ENCODE data around the gene MYL11. TPM values are rescaled to one million over a fixed set of nuclear protein-coding genes. Genes with fewer than 3 reads are reported as not detected.
"Not testable (repeated sequence)": the region's sequence is repeated elsewhere in the genome, so short reads cannot be mapped to it uniquely, and the experiment has no call there.

MYL11 gene, protein sequence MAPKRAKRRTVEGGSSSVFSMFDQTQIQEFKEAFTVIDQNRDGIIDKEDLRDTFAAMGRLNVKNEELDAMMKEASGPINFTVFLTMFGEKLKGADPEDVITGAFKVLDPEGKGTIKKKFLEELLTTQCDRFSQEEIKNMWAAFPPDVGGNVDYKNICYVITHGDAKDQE
- polyA plus RNA-seq = 1 to 10 TPM; 1.3 to 2.1 TPM

DNA sequence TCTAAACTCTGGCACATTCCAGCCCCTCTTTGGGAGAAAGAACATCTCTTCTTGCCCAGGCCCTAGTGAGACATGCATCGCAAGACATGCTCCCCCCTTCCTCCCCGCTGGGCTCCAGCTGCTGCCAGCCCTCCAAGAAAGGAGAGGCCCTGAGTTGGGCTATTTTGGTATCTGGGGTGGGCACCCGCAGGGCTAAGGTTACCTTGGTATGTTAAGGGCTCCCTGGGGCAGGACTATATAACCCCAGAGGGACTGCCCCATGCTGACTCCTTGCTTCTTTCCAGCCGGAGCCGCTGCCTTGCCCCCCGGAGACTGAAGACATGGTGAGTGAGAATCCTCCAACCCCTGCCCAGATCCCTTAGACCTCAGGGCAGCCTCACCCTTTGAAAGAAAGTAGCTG lies at the start of gene MYL11:
MYL11 (plus strand) TSS at position 265 of the 400 bp plus-strand sequence; CDS start at position 321, 56 bp downstream.
- WGBS, 2 donors = 88 to 91% methylated on average over 6 of the region's 6 CpGs
- H3K36me3 ChIP-seq (ENCODE audit: control insufficient read depth in 2 of 2, insufficient read depth in 2 of 2, low read length in 1 of 2) = no peaks in the 10 kb centered on the region
- no peak within 1 kb of the TSS for H3K27ac ChIP-seq (ENCODE audit: low read depth in 2 of 2, low read length in 1 of 2)
- H3K4me1 ChIP-seq (ENCODE audit: control insufficient read depth in 2 of 2, insufficient read depth in 2 of 2, low read length in 1 of 2) = peaks cover 4 to 8% of the 10 kb centered on the region in 2 donors
- no peaks in the 10 kb centered on the region for H3K9me3 ChIP-seq (ENCODE audit: control insufficient read depth in 2 of 2, insufficient read depth in 1 of 2, low read depth in 1 of 2, low read length in 1 of 2)
- H3K27me3 ChIP-seq (ENCODE audit: control insufficient read depth in 1 of 2, insufficient read depth in 2 of 2, low read length in 2 of 2) = no peaks in the 10 kb centered on the region
- no peak within 1 kb of the TSS for H3K4me3 ChIP-seq (ENCODE audit: low read depth in 1 of 2, low read length in 2 of 2)

DNA sequence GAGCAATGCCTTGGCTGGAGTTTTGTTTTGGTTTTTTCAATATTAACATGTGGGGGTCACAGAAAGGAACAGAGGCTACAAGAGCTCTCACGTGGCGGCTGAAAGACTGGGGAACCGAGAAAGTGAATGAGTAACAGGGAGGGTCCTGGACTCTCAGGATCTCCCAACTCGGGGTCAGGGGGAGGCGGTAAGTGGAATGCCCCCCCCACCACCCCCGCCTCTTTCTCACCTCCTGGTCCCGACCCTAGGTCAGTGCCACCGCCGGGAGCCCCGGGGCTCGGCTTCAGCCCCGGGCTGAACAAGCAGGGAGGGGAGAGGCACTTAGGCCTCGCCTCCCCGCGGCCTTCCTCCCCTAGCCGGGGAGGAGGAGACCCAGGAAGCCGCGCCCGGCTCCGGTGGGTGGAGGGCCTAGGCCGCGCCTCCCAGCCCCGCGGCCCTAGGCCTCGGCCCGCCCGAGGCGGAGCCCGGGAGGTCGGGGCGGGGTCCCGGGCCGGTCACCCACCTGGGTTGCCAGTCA lies 40.1 kb upstream of the MYL11 start:
- H3K27me3 ChIP-seq (ENCODE audit: control insufficient read depth in 1 of 2, insufficient read depth in 2 of 2, low read length in 2 of 2); H3K36me3 ChIP-seq (ENCODE audit: control insufficient read depth in 2 of 2, insufficient read depth in 2 of 2, low read length in 1 of 2); H3K9me3 ChIP-seq (ENCODE audit: control insufficient read depth in 2 of 2, insufficient read depth in 1 of 2, low read depth in 1 of 2, low read length in 1 of 2); H3K4me1 ChIP-seq (ENCODE audit: control insufficient read depth in 2 of 2, insufficient read depth in 2 of 2, low read length in 1 of 2): not testable (repeated sequence)
- Histone ChIP-seq H3K27ac (ENCODE audit: low read depth in 2 of 2, low read length in 1 of 2) (peak overlapping the region; percentile 99 to 100), H3K4me3 (ENCODE audit: low read depth in 1 of 2, low read length in 2 of 2) (peak overlapping the region; percentile 58 to 86)
- 0 to 1% methylated on average over 18 to 25 of the region's 33 CpGs for whole genome bisulfite sequencing, 2 donors

DNA sequence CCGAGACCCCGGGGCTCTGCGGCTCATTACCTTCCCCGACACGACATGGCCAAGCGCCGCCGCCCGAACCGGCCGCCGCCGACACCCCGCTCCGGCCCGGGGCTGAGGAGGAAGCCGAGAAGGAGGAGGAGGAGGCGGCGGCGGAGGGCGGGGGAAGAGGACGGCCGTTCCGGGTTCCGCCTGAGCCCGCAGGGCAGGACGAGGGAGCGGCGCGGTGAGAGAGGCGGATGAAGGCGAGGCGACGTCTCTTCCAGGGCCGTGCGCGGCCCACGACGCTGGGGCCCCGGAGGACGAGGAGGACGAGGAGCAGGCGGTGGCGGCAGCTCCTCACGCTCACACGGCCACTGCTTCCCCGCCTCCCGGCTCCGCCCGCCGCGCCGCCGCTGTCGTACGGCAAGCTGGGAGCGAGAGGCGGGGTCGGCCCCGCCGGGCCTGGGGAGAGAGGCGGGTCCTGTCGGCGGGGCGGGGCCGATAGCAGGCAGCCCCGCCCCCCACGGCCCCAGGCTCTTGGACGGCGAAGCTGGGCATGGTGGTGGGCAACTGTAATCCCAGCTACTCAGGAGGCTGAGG lies 39.5 kb upstream of the MYL11 start:
- Histone ChIP-seq H3K4me3 (ENCODE audit: low read depth in 1 of 2, low read length in 2 of 2) (peak overlapping the region; percentile 58 to 86), H3K27ac (ENCODE audit: low read depth in 2 of 2, low read length in 1 of 2) (peak overlapping the region; percentile 99 to 100)
- not testable (repeated sequence) for H3K27me3 ChIP-seq (ENCODE audit: control insufficient read depth in 1 of 2, insufficient read depth in 2 of 2, low read length in 2 of 2); H3K9me3 ChIP-seq (ENCODE audit: control insufficient read depth in 2 of 2, insufficient read depth in 1 of 2, low read depth in 1 of 2, low read length in 1 of 2); H3K36me3 ChIP-seq (ENCODE audit: control insufficient read depth in 2 of 2, insufficient read depth in 2 of 2, low read length in 1 of 2); H3K4me1 ChIP-seq (ENCODE audit: control insufficient read depth in 2 of 2, insufficient read depth in 2 of 2, low read length in 1 of 2)
- WGBS, 2 donors = 0% methylated on average over 36 to 70 of the region's 70 CpGs

DNA sequence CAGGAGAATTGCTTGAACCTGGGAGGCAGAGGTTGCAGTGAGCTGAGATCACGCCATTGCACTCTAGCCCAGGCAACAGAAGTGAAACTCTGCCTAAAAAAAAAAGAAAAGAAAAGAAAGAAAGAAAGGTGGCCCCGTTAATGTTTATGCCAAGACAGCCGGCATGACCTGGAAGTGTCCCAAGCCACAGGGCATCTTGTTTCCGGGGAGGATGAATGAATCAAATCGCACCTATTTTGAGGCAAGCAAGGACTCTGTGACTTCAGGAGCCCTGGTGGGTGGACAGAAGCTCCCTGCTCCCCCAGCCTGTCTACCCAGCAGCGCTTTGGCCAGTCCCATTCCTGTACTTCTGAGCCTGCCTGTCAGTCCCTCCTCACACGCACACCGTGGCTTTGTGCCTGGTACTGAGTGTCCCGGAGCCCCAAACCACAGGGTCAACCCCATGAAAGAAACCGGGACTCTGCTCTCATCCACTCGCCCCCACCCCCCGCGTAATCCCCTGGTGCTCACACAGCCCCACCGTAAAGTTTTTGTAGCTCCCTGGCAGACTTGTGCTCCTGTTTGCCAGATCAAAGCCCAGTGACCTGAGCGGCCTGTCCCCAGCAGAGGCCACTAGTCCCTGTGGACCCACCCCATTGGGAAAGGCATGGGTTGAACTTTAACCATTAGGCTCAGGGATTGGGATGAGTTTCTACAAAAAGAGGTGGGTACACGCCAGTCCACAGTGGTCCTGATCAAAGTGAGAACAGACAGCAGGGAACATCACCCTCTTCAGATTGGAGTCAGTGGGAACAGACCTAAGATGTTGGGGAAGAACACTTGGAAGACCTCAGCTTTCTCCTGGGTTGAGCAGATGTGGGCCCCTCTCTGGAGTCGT lies 38.8 kb upstream of the MYL11 start:
- Histone ChIP-seq H3K4me1 (ENCODE audit: control insufficient read depth in 2 of 2, insufficient read depth in 2 of 2, low read length in 1 of 2) (peaks cover 5% of the 10 kb centered on the region in 2 donors), H3K4me3 (ENCODE audit: low read depth in 1 of 2, low read length in 2 of 2) (peak overlapping the region; percentile 58 to 86), H3K36me3 (ENCODE audit: control insufficient read depth in 2 of 2, insufficient read depth in 2 of 2, low read length in 1 of 2) (no peaks in the 10 kb centered on the region), H3K27me3 (ENCODE audit: control insufficient read depth in 1 of 2, insufficient read depth in 2 of 2, low read length in 2 of 2) (no peaks in the 10 kb centered on the region), H3K9me3 (ENCODE audit: control insufficient read depth in 2 of 2, insufficient read depth in 1 of 2, low read depth in 1 of 2, low read length in 1 of 2) (no peaks in the 10 kb centered on the region), H3K27ac (ENCODE audit: low read depth in 2 of 2, low read length in 1 of 2) (peak overlapping the region; percentile 82 to 100)
- WGBS, 2 donors = 43 to 44% methylated on average over 17 of the region's 17 CpGs

DNA sequence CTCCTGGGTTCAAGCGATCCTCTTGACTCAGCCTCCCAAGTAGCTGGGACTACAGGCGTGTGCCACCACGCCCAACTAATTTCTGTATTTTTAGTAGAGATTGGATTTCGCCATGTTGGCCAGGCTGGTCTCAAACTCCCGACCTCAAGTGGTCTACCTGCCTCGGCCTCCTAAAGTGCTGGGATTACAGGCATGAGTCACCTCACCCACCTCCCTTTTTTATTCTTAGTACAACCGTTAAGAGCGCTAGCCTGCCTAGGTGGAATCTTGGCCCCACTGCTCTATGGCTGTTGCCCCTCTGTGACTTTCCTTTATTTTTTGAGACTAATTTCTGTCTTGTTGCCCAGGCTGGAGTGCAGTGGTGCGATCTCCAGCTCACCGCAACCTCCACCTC lies 36.6 kb upstream of the MYL11 start:
- not testable (repeated sequence) for H3K4me3 ChIP-seq (ENCODE audit: low read depth in 1 of 2, low read length in 2 of 2); H3K27me3 ChIP-seq (ENCODE audit: control insufficient read depth in 1 of 2, insufficient read depth in 2 of 2, low read length in 2 of 2); H3K27ac ChIP-seq (ENCODE audit: low read depth in 2 of 2, low read length in 1 of 2); H3K9me3 ChIP-seq (ENCODE audit: control insufficient read depth in 2 of 2, insufficient read depth in 1 of 2, low read depth in 1 of 2, low read length in 1 of 2); H3K36me3 ChIP-seq (ENCODE audit: control insufficient read depth in 2 of 2, insufficient read depth in 2 of 2, low read length in 1 of 2); H3K4me1 ChIP-seq (ENCODE audit: control insufficient read depth in 2 of 2, insufficient read depth in 2 of 2, low read length in 1 of 2)
- 94 to 96% methylated on average over 10 of the region's 10 CpGs for WGBS, 2 donors

DNA sequence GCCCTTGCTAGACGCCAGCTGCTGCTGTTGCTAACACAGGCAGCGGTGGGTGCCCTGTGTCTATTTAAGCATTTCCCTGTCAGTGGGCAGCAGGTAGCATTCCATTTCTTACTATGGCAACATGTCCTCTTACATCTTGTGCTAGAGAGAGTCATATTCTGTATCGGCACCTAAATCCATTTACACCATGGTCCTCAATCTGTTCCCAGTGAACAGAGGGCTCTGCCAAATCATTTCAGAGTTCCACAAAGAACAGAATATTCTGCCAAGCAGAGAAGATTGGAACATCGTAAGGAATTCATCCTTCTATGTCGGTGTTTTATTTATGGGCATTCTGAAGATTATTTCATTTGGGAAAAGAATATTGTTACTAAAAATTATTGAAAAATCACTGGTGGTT lies 35.9 kb upstream of the MYL11 start:
- H3K27me3 ChIP-seq (ENCODE audit: control insufficient read depth in 1 of 2, insufficient read depth in 2 of 2, low read length in 2 of 2); H3K4me3 ChIP-seq (ENCODE audit: low read depth in 1 of 2, low read length in 2 of 2); H3K36me3 ChIP-seq (ENCODE audit: control insufficient read depth in 2 of 2, insufficient read depth in 2 of 2, low read length in 1 of 2); H3K4me1 ChIP-seq (ENCODE audit: control insufficient read depth in 2 of 2, insufficient read depth in 2 of 2, low read length in 1 of 2); H3K9me3 ChIP-seq (ENCODE audit: control insufficient read depth in 2 of 2, insufficient read depth in 1 of 2, low read depth in 1 of 2, low read length in 1 of 2); H3K27ac ChIP-seq (ENCODE audit: low read depth in 2 of 2, low read length in 1 of 2): not testable (repeated sequence)
- 83 to 95% methylated on average over 4 to 5 of the region's 5 CpGs for WGBS, 2 donors

DNA sequence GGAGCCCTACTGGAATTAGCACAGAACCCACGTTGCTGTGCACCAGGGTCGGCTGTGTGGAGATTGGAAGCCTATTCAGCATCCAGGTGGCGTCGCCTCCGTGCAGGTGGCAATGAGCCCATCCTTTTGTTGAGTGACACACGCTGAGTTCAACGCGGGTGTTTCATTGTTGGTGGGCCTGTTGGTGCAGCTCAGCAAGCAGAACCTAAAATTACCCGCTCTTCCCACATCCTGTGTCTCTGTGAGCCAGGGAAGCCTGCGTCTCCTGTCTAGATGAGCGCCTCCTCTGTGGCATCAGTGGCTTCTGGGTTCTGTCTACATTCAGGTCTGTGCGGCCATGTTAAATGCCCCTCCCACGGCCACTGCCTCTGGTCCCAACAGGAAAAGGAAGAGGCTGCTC lies 34.0 kb upstream of the MYL11 start:
- no peak overlapping the region for H3K4me3 ChIP-seq (ENCODE audit: low read depth in 1 of 2, low read length in 2 of 2)
- peak overlapping the region in 1 of 2 donors; percentile 33 for H3K27ac ChIP-seq (ENCODE audit: low read depth in 2 of 2, low read length in 1 of 2)
- no peaks in the 10 kb centered on the region for H3K27me3 ChIP-seq (ENCODE audit: control insufficient read depth in 1 of 2, insufficient read depth in 2 of 2, low read length in 2 of 2)
- 61 to 74% methylated on average over 13 of the region's 13 CpGs for WGBS, 2 donors
- H3K9me3 ChIP-seq (ENCODE audit: control insufficient read depth in 2 of 2, insufficient read depth in 1 of 2, low read depth in 1 of 2, low read length in 1 of 2) = no peaks in the 10 kb centered on the region
- H3K4me1 ChIP-seq (ENCODE audit: control insufficient read depth in 2 of 2, insufficient read depth in 2 of 2, low read length in 1 of 2) = peaks cover 4 to 5% of the 10 kb centered on the region in 2 donors
- H3K36me3 ChIP-seq (ENCODE audit: control insufficient read depth in 2 of 2, insufficient read depth in 2 of 2, low read length in 1 of 2) = no peaks in the 10 kb centered on the region

DNA sequence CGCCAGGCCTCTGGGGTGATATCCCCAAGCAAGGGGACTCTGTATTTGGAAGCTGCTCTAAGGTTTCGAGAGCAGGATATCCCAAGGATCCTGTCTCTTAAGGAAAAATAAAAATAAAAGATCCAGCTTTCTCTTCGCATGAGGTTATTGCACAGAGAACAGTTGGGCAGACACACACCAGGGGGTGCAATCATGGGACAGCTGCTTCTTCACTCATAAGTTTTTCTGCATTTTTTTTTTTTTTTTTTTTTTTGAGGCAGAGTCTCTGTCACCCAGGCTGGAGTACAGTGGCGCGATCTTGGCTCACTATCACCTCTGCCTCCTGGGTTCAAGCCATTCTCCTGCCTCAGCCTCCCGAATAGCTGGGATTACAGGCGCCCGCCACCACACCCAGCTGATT lies 32.6 kb upstream of the MYL11 start:
- not testable (repeated sequence) for H3K4me3 ChIP-seq (ENCODE audit: low read depth in 1 of 2, low read length in 2 of 2); H3K4me1 ChIP-seq (ENCODE audit: control insufficient read depth in 2 of 2, insufficient read depth in 2 of 2, low read length in 1 of 2); H3K27ac ChIP-seq (ENCODE audit: low read depth in 2 of 2, low read length in 1 of 2); H3K27me3 ChIP-seq (ENCODE audit: control insufficient read depth in 1 of 2, insufficient read depth in 2 of 2, low read length in 2 of 2); H3K36me3 ChIP-seq (ENCODE audit: control insufficient read depth in 2 of 2, insufficient read depth in 2 of 2, low read length in 1 of 2); H3K9me3 ChIP-seq (ENCODE audit: control insufficient read depth in 2 of 2, insufficient read depth in 1 of 2, low read depth in 1 of 2, low read length in 1 of 2)
- 88 to 95% methylated on average over 8 of the region's 8 CpGs for WGBS, 2 donors

DNA sequence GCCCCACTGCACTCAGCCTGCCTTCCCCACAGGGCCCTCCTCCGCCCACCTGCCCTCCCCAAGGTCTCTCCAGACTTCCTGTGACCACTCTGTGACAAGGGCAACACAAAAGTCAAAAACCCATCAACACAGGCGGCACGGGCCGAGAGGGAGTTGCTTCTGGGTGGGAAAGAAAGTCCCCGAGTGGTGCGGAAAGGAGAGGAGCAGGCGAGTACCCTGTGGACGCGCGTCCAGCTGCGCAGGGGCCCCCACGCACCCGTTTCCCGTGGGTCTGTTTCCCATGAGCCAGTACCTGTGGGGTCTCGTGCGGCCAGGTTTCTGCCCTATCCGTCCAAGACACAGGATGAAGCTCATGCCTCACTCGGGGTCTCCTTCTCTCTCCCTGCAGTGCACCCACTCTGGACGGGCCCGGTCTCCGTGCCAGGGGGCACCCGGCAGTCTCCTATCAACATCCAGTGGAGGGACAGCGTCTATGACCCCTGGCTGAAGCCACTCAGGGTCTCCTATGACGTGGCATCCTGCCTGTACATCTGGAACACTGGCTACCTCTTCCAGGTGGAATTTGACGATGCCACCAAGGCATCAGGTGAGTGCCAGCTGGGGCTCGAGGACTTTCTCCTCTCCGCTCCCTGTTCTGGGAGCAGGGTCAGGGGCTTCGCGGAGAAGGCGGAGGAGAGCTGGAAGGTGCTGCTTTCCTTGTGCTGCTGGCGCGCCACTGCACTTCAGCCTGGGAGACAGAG lies 31.7 kb upstream of the MYL11 start:
- 93% methylated on average over 29 to 32 of the region's 32 CpGs for WGBS, 2 donors
- Histone ChIP-seq H3K4me1 (ENCODE audit: control insufficient read depth in 2 of 2, insufficient read depth in 2 of 2, low read length in 1 of 2) (no peaks in the 10 kb centered on the region), H3K9me3 (ENCODE audit: control insufficient read depth in 2 of 2, insufficient read depth in 1 of 2, low read depth in 1 of 2, low read length in 1 of 2) (no peaks in the 10 kb centered on the region), H3K27ac (ENCODE audit: low read depth in 2 of 2, low read length in 1 of 2) (no peak overlapping the region), H3K27me3 (ENCODE audit: control insufficient read depth in 1 of 2, insufficient read depth in 2 of 2, low read length in 2 of 2) (no peaks in the 10 kb centered on the region), H3K4me3 (ENCODE audit: low read depth in 1 of 2, low read length in 2 of 2) (no peak overlapping the region), H3K36me3 (ENCODE audit: control insufficient read depth in 2 of 2, insufficient read depth in 2 of 2, low read length in 1 of 2) (no peaks in the 10 kb centered on the region)
